ENCODE measurements around the gene PRDM11.

DNA sequence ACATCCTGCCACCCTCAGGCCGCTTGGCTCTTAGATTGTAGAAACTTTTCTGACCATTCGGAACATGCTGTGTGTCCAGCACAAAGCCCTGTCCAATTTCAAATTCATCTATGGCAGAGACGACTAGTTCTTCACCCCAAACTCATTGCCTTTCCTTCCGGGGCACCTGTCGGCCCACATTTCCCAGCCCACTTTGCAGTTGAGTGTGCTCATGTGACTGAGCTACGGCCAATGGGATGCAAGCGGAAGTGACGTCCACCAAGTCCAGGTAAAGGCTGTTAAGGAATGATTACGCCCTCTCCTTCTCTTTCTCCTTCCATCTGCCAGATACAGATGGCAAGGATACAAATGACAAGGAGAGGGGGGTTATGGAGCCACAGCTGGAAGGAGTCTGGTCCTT, 107.2 kb downstream of the PRDM11 start:
- TF ChIP-seq, protein P1, sequence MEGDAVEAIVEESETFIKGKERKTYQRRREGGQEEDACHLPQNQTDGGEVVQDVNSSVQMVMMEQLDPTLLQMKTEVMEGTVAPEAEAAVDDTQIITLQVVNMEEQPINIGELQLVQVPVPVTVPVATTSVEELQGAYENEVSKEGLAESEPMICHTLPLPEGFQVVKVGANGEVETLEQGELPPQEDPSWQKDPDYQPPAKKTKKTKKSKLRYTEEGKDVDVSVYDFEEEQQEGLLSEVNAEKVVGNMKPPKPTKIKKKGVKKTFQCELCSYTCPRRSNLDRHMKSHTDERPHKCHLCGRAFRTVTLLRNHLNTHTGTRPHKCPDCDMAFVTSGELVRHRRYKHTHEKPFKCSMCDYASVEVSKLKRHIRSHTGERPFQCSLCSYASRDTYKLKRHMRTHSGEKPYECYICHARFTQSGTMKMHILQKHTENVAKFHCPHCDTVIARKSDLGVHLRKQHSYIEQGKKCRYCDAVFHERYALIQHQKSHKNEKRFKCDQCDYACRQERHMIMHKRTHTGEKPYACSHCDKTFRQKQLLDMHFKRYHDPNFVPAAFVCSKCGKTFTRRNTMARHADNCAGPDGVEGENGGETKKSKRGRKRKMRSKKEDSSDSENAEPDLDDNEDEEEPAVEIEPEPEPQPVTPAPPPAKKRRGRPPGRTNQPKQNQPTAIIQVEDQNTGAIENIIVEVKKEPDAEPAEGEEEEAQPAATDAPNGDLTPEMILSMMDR (IDR thresholded peaks at IDR 0.05) = no peak
- no peak for TF ChIP-seq POLR2A (IDR thresholded peaks at IDR 0.05)

All from right lobe of liver (tissue), 4 donors.